ENCODE data around the gene RET.

RET gene

GRCh38 chr10:43120116-43120928 lies 43.5 kb downstream of the RET start:
- no peak for DNase-seq (ENCODE audit: low read depth)
- no peak overlapping the region for H3K4me3 ChIP-seq (ENCODE audit: low read depth, low read length)
- TF ChIP-seq CTCF (IDR thresholded peaks at IDR 0.05; ENCODE audit: low read depth, low read length, missing control alignments) = no peak

- no peak for DNase-seq (ENCODE audit: low read depth)
- no peak for TF ChIP-seq CTCF (IDR thresholded peaks at IDR 0.05; ENCODE audit: low read depth, low read length, missing control alignments)
- H3K4me3 ChIP-seq (ENCODE audit: low read depth, low read length) = no peak overlapping the region
Observed at GRCh38 chr10:43120929-43121314, 44.1 kb downstream of the RET start.

- DNase-seq (ENCODE audit: low read depth) = no peak
- TF ChIP-seq CTCF (IDR thresholded peaks at IDR 0.05; ENCODE audit: low read depth, low read length, missing control alignments) = no peak
- no peak overlapping the region for H3K4me3 ChIP-seq (ENCODE audit: low read depth, low read length)
Observed at GRCh38 chr10:43121444-43121843, 44.6 kb downstream of the RET start.

- no peak overlapping the region for H3K4me3 ChIP-seq (ENCODE audit: low read depth, low read length)
- no peak for TF ChIP-seq CTCF (IDR thresholded peaks at IDR 0.05; ENCODE audit: low read depth, low read length, missing control alignments)
- no peak for DNase-seq (ENCODE audit: low read depth)
Observed at GRCh38 chr10:43122096-43122495, 45.2 kb downstream of the RET start.

- TF ChIP-seq CTCF (IDR thresholded peaks at IDR 0.05; ENCODE audit: low read depth, low read length, missing control alignments) = no peak
- no peak for DNase-seq (ENCODE audit: low read depth)
Observed at GRCh38 chr10:43122826-43123225, 46.0 kb downstream of the RET start.

GRCh38 chr10:43123361-43124093 lies 46.7 kb downstream of the RET start:
- no peak for DNase-seq (ENCODE audit: low read depth)
- H3K4me3 ChIP-seq (ENCODE audit: low read depth, low read length) = no peak overlapping the region
- no peak for TF ChIP-seq CTCF (IDR thresholded peaks at IDR 0.05; ENCODE audit: low read depth, low read length, missing control alignments)

More at GRCh38 chr10:43122826-43123225, 46.0 kb downstream of the RET start:
- H3K4me3 ChIP-seq (ENCODE audit: low read depth, low read length) = no peak overlapping the region

Measured in GM12864 (cell line).